B cell (primary cell): ENCODE data around the gene OR6N1. TPM values are rescaled to one million over a fixed set of nuclear protein-coding genes. Genes with fewer than 3 reads are reported as not detected.

Experiments used
- ATAC-seq: fragments of 200-7000 bp; cut with Tn5 transposase; one replicate; pipeline ENCODE4 v1.10.0; 2021; ENCODE audit warnings: low read depth, mild to moderate bottlenecking, moderate number of reproducible peaks, moderate library complexity
- CTCF ChIA-PET: fragments of 350-600 bp; sonication (Branson Sonifier 250); formaldehyde crosslinking; loops from one replicate; lab custom pipeline; 2021; ENCODE audit warnings: antibody characterized with exemption, inconsistent platforms; lab: Charles Lee
- POLR2A ChIA-PET: fragments of 350-600 bp; sonication (Branson Sonifier 250); formaldehyde crosslinking; loops from one replicate; lab custom pipeline; 2021; ENCODE audit warnings: antibody characterized with exemption; lab: Charles Lee
- DNase-seq: peaks from one replicate; pipeline ENCODE4 v3.0.0; 2013
- H2AFZ ChIP-seq: 2 replicates; pipeline ENCODE4 v1.6.1; 2012; ENCODE audit warnings: mild to moderate bottlenecking, low read depth, low read length; ENCODE audit not compliant: insufficient read depth, poor library complexity, severe bottlenecking
- H3K27ac ChIP-seq, 2 donors: 1 replicate in 1 of 2; 2 replicates in 1 of 2; pipeline ENCODE4 v1.5.1; 2012 to 2013; ENCODE audit warnings: low read length in 2 of 2, mild to moderate bottlenecking in 2 of 2, moderate library complexity in 1 of 2
- H3K27me3 ChIP-seq, 4 experiments: fragments of 200-600 bp in 1 of 4; sonication (generic) in 1 of 4; replicated peaks in 1 of 4; 1 replicate in 2 of 4; 2 replicates in 2 of 4; pipeline versions ENCODE4 v1.6.1 to v1.7.0; 2013 to 2016; ENCODE audit warnings: low read length in 3 of 4, mild to moderate bottlenecking in 2 of 4, mixed read lengths in 1 of 4, moderate library complexity in 1 of 4; ENCODE audit not compliant: insufficient read depth in 4 of 4, control insufficient read depth in 3 of 4; ENCODE audit errors: control extremely low read depth in 1 of 4
- H3K36me3 ChIP-seq, 2 experiments: replicated peaks in 1 of 2; 1 replicate in 1 of 2; 2 replicates in 1 of 2; pipeline versions ENCODE4 v1.6.1 to v1.7.1; 2013; ENCODE audit warnings: low read length in 1 of 2; ENCODE audit not compliant: insufficient read depth in 2 of 2, control insufficient read depth in 1 of 2; ENCODE audit errors: control extremely low read depth in 1 of 2, extremely low read depth in 1 of 2
- H3K4me1 ChIP-seq, 2 donors: fragments of 200-600 bp in 1 of 2; sonication (generic) in 1 of 2; 1 replicate in 1 of 2; 2 replicates in 1 of 2; pipeline versions ENCODE4 v1.5.1 to v1.6.1; 2013 to 2017; ENCODE audit warnings: low read length in 2 of 2; ENCODE audit not compliant: control insufficient read depth in 2 of 2, insufficient read depth in 2 of 2
- H3K4me2 ChIP-seq: replicated peaks from 2 replicates; pipeline ENCODE3; 2012; ENCODE audit warnings: mild to moderate bottlenecking, low read depth, low read length; ENCODE audit not compliant: poor library complexity, severe bottlenecking
- H3K4me3 ChIP-seq, 5 experiments: fragments of 200-600 bp in 1 of 5; sonication (generic) in 1 of 5; 1 replicate in 3 of 5; 2 replicates in 2 of 5; pipeline versions ENCODE4 v1.5.1 to v1.7.0; 2011 to 2016; ENCODE audit warnings: low read length in 4 of 5, mild to moderate bottlenecking in 4 of 5, low read depth in 2 of 5, control low read depth in 1 of 5, moderate library complexity in 1 of 5; ENCODE audit not compliant: insufficient read depth in 1 of 5; ENCODE audit errors: control extremely low read depth in 1 of 5, extremely low read depth in 1 of 5
- H3K79me2 ChIP-seq: fragments of 200-600 bp; sonication (generic); one replicate; pipeline ENCODE4 v1.6.0; 2016; ENCODE audit warnings: low read length; ENCODE audit not compliant: control insufficient read depth, insufficient read depth
- H3K9ac ChIP-seq: fragments of 200-600 bp; sonication (generic); 2 replicates; pipeline ENCODE4 v1.6.1; 2017; ENCODE audit warnings: mild to moderate bottlenecking, low read length, moderate library complexity
- H3K9me3 ChIP-seq, 3 donors: one replicate each; pipeline versions ENCODE4 v1.6.1 to v1.7.1; 2013; ENCODE audit warnings: low read length in 2 of 3; ENCODE audit not compliant: control insufficient read depth in 2 of 3, insufficient read depth in 1 of 3; ENCODE audit errors: control extremely low read depth in 1 of 3
- H4K20me1 ChIP-seq: 2 replicates; pipeline ENCODE4 v1.6.0; 2012; ENCODE audit warnings: mild to moderate bottlenecking, low read length; ENCODE audit not compliant: insufficient read depth, control insufficient read depth, poor library complexity, severe bottlenecking
- H3K27ac Mint-ChIP-seq: one replicate; pipeline ENCODE4 v1.8.0; 2021; ENCODE audit warnings: mixed read lengths
- H3K27me3 Mint-ChIP-seq: one replicate; pipeline ENCODE4 v1.8.0; 2021; ENCODE audit warnings: mixed read lengths
- H3K4me1 Mint-ChIP-seq: one replicate; pipeline ENCODE4 v1.8.0; 2021; ENCODE audit warnings: mixed read lengths
- H3K4me3 Mint-ChIP-seq: one replicate; pipeline ENCODE4 v1.8.0; 2021; ENCODE audit warnings: mixed read lengths
- H3K9me3 Mint-ChIP-seq: one replicate; pipeline ENCODE4 v1.8.0; 2022; ENCODE audit warnings: mixed read lengths; ENCODE audit not compliant: insufficient read depth
- EZH2 ChIP-seq: IDR thresholded peaks from 2 replicates; pipeline ENCODE4 v1.6.1; 2012; ENCODE audit warnings: borderline replicate concordance, low read depth, mild to moderate bottlenecking, moderate library complexity, low read length; ENCODE audit not compliant: insufficient read depth, poor library complexity, severe bottlenecking
- WGBS: methylation state at CpG from one replicate; pipeline ENCODE4 v1.1.5; 2013; ENCODE audit warnings: missing lambda C conversion rate; ENCODE audit not compliant: insufficient coverage; 5-methylcytosine and 5-hydroxymethylcytosine counted together
- intact Hi-C: fragments of 100-400 bp; cut with micrococcal nuclease; formaldehyde crosslinking; loops from one replicate; pipeline ENCODE4 v1.10.0; 2022
- polyA plus RNA-seq: library from polyadenylated mRNA; depleted of rRNA; stranded (reverse); fragments of >200 nt; gene quantifications from 2 replicates; pipeline ENCODE4 v1.2.3, GENCODE V29; 2012
- total RNA-seq, 2 donors: library from RNA; stranded (reverse); fragments of 120-200 nt in 1 of 2; gene quantifications; 1 replicate in 1 of 2; 2 replicates in 1 of 2; pipeline versions ENCODE4 v1.2.3 to v1.2.4, GENCODE V29; 2013 to 2022
- TF ChIP-seq, protein P1 (sequence below): fragments of 200-600 bp; IDR thresholded peaks from one replicate; pipeline ENCODE4 v1.8.0; 2022; ENCODE audit warnings: antibody characterized with exemption, mild to moderate bottlenecking

OR6N1 gene
- total and polyA plus RNA-seq, 2 donors (not counting 1 experiment from before 2014, with no cell fraction given), result not detected

DNA sequence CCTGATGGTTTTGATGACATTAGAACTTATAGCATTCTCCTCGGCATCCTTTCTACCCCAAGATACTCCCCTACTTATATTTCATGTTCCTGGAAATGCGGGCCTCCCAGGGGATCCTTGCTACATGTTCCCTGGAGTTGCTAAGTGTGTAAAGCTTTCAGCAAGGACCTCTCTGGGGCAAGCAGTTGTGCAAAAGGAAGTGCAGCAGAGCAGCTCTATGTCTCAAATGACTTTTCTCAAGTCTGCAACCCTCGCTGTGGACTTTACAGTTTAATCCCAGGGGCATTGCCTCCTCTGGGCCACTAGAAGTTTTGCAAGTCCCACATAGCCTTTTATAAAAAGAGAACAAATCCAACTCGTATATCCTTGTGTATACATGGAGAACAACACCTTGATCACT lies 38.3 kb upstream of the OR6N1 start:
- no peak overlapping the region for H2AFZ ChIP-seq
- H3K27me3 ChIP-seq, result no peaks in the 10 kb centered on the region
- Mint-ChIP-seq H3K4me3 (no peak overlapping the region), H3K27me3 (peaks cover 10% of the 10 kb centered on the region), H3K9me3 (no peaks in the 10 kb centered on the region), H3K4me1 (peaks cover 9% of the 10 kb centered on the region), H3K27ac (peak overlapping the region; percentile 10)
- ATAC-seq (no peak), DNase-seq (no peak)
- ChIA-PET POLR2A (no interaction called here), CTCF (interaction anchor here (1.2 kb wide), 1 partner anchor 250 kb away, joined by 3 read pairs; no protein-coding TSS in a partner anchor)
- H3K4me1 ChIP-seq, result no peaks in the 10 kb centered on the region
- no peak overlapping the region for H3K4me2 ChIP-seq
- H3K9ac ChIP-seq, result no peak overlapping the region
- TF ChIP-seq EZH2, result no peak
- TF ChIP-seq, protein P1, sequence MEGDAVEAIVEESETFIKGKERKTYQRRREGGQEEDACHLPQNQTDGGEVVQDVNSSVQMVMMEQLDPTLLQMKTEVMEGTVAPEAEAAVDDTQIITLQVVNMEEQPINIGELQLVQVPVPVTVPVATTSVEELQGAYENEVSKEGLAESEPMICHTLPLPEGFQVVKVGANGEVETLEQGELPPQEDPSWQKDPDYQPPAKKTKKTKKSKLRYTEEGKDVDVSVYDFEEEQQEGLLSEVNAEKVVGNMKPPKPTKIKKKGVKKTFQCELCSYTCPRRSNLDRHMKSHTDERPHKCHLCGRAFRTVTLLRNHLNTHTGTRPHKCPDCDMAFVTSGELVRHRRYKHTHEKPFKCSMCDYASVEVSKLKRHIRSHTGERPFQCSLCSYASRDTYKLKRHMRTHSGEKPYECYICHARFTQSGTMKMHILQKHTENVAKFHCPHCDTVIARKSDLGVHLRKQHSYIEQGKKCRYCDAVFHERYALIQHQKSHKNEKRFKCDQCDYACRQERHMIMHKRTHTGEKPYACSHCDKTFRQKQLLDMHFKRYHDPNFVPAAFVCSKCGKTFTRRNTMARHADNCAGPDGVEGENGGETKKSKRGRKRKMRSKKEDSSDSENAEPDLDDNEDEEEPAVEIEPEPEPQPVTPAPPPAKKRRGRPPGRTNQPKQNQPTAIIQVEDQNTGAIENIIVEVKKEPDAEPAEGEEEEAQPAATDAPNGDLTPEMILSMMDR, result no peak
- no peak overlapping the region for H3K4me3 ChIP-seq
- WGBS, result 25% methylated on average over 2 of the region's 4 CpGs
- H3K36me3 ChIP-seq, result no peaks in the 10 kb centered on the region
- H3K27ac ChIP-seq, result no peak overlapping the region
- H3K9me3 ChIP-seq, result no peaks in the 10 kb centered on the region
- intact Hi-C loops, result no loop called here
- H4K20me1 ChIP-seq, result no peaks in the 10 kb centered on the region
- no peaks in the 10 kb centered on the region for H3K79me2 ChIP-seq

DNA sequence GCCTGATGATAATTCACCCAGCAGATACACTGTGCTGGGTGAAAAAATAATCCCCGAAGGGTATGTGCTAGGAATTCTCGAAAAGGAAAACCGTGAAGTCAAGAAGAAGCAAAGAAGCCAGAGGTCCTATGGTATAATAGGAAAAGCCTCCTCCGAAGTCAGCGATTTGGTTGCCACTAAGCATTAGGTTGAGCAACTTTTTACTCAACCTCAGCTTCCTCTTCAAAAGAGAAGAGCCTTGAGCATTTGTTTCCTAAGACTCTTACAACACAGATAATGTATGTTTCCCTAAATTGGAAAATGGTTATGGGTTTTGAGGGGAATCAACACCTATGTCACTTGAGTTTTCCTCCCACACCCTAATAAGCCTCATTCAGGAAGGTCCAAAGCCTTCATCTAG lies 37.9 kb upstream of the OR6N1 start:
- ATAC-seq (no peak), DNase-seq (no peak)
- Mint-ChIP-seq H3K27me3 (peaks cover 10% of the 10 kb centered on the region), H3K27ac (peak overlapping the region; percentile 10), H3K4me1 (peaks cover 9% of the 10 kb centered on the region), H3K9me3 (no peaks in the 10 kb centered on the region), H3K4me3 (no peak overlapping the region)
- CTCF ChIA-PET, result no interaction called here
- intact Hi-C loops, result no loop called here
- no peaks in the 10 kb centered on the region for H3K79me2 ChIP-seq
- WGBS, result 100% methylated on average over 2 of the region's 5 CpGs
- POLR2A ChIA-PET, result no interaction called here
- peak overlapping the region in 1 of 5 experiments; percentile 11 for H3K4me3 ChIP-seq
- no peak overlapping the region for H2AFZ ChIP-seq
- H3K9me3 ChIP-seq, result no peaks in the 10 kb centered on the region
- H3K9ac ChIP-seq, result no peak overlapping the region
- TF ChIP-seq EZH2, result no peak
- TF ChIP-seq, protein P1, result no peak
- H3K27ac ChIP-seq, result no peak overlapping the region
- no peaks in the 10 kb centered on the region for H3K4me1 ChIP-seq
- H3K36me3 ChIP-seq, result no peaks in the 10 kb centered on the region
- H3K27me3 ChIP-seq, result no peaks in the 10 kb centered on the region
- H3K4me2 ChIP-seq, result no peak overlapping the region
- no peaks in the 10 kb centered on the region for H4K20me1 ChIP-seq
